Measurements from ENCODE around the gene MBTPS1.

Gene MBTPS1

GRCh38 chr16:84055801-84056634, 60.7 kb downstream of the MBTPS1 start:
- H3K27ac ChIP-seq = no peak overlapping the region
- no peak for TF ChIP-seq CTCF (conservative IDR thresholded peaks at IDR 0.05)

GRCh38 chr16:84055366-84055765, 61.4 kb downstream of the MBTPS1 start:
- H3K27ac ChIP-seq = no peak overlapping the region
- TF ChIP-seq CTCF (conservative IDR thresholded peaks at IDR 0.05) = no peak

- H3K27ac ChIP-seq = no peak overlapping the region
These were observed 61.8 kb downstream of the MBTPS1 start for GRCh38 chr16:84054916-84055315.

GRCh38 chr16:84054271-84054670, 62.5 kb downstream of the MBTPS1 start:
- H3K27ac ChIP-seq = no peak overlapping the region
- TF ChIP-seq CTCF (conservative IDR thresholded peaks at IDR 0.05) = no peak

More at GRCh38 chr16:84054916-84055315, 61.8 kb downstream of the MBTPS1 start:
- TF ChIP-seq CTCF (conservative IDR thresholded peaks at IDR 0.05) = no peak

GRCh38 chr16:84053237-84053636, 63.5 kb downstream of the MBTPS1 start:
- no peak overlapping the region for H3K27ac ChIP-seq
- TF ChIP-seq CTCF (conservative IDR thresholded peaks at IDR 0.05) = no peak

GRCh38 chr16:84052071-84052622, 64.6 kb downstream of the MBTPS1 start:
- H3K27ac ChIP-seq = no peak overlapping the region
- no peak for TF ChIP-seq CTCF (conservative IDR thresholded peaks at IDR 0.05)

GRCh38 chr16:84050316-84050715, 66.4 kb downstream of the MBTPS1 start:
- H3K27ac ChIP-seq = no peak overlapping the region
- TF ChIP-seq CTCF (conservative IDR thresholded peaks at IDR 0.05) = no peak
